ENCODE measurements around the gene METRN.

DNA sequence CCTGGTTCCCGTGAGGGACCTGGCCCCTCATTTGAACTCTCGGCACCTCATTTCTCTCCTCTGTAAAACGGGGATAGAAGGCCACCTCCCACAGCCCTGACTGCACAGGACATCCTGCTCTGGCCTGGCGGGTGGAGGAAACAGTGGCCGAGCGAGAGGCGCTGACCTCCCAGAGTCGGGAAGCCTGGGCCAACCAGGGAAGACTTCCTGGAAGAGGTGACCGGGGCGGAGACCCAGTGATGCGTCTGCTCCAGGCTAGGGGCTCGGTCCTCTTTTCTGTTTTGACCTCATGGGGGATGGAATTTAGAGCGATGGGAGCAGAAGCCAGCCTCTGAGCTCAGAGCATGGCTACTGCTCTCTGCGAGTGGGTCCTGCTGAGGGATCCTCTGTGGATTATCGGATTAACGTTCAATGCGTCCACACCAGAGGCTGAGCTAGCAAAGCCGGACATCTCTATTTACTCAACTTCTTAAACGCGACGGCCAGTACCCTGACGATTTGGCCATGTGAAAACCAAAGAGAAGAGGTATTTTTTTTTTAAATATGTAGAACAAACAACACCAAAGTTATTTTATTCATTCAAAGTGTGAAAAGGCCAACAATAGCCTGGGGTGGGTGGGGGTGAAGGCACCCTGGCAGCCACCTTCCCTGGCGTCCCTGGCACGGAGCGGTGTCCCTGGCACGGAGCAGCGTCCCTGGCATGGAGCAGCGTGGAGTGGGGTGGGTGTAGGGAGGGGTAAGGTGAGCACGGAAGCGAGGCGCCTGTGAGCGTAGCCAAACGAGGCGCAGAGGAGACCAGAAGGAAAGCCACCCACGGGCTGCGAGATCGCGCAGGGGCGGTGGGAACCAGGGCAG is 36.5 kb downstream of the METRN start:
- TF ChIP-seq GATA2 (IDR thresholded peaks at IDR 0.05; ENCODE audit: low read depth, low read length) (no peak), GATA3 (IDR thresholded peaks at IDR 0.05; ENCODE audit: low read depth, low read length) (no peak)

Measured in SH-SY5Y (cell line).